Measurements from ENCODE around the gene INSRR. TPM values are rescaled to one million over a fixed set of nuclear protein-coding genes. Genes with fewer than 3 reads are reported as not detected.

The INSRR gene
- total RNA-seq, 1 experiment from 2014 or later = not detected

DNA sequence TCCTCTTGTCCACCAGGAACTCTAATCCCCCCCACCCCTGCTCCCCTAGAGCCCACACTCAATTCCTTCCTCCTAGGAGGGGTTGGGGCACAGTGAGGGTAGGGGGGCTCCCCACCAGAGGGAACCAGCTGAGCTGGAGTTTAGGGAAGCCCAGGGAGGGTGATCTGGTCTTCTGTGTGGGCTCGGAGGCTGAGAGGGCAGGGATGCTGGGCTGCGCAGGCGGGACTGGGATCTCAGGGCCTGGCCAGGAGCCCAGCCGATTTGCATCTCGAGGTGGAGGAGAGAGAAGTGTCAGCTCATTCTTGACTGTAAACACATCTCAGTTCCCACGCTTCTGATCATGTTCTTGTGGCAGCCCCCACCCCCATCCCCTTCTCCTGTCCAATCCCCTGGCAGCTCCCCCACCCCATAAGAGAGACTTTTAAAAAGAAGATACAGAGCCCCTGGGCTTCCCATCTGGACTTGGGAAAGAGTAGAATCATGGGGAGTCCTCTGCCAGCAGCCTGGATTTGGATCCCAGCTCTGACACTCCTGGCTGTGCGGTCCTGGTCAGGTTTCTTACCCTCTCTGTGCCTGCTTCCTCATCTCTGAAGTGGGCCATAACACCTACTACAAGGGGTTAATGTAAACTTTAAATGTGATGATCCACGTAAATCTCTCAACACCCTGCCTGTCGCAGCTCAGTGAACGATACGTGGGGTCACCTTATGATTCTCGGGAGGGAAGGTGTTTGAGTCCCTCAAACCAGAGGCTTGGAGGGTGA lies 41.2 kb upstream of the INSRR start:
- POLR2A ChIA-PET = interaction anchor here (1.0 kb wide), 1 partner anchor 11 kb away, joined by 4 read pairs; no protein-coding TSS in a partner anchor
- intact Hi-C loops (cut with micrococcal nuclease) = no loop called here
- peaks cover 38% of the 10 kb centered on the region for H3K4me1 Mint-ChIP-seq (ENCODE audit: insufficient read depth, unreplicated experiment)

DNA sequence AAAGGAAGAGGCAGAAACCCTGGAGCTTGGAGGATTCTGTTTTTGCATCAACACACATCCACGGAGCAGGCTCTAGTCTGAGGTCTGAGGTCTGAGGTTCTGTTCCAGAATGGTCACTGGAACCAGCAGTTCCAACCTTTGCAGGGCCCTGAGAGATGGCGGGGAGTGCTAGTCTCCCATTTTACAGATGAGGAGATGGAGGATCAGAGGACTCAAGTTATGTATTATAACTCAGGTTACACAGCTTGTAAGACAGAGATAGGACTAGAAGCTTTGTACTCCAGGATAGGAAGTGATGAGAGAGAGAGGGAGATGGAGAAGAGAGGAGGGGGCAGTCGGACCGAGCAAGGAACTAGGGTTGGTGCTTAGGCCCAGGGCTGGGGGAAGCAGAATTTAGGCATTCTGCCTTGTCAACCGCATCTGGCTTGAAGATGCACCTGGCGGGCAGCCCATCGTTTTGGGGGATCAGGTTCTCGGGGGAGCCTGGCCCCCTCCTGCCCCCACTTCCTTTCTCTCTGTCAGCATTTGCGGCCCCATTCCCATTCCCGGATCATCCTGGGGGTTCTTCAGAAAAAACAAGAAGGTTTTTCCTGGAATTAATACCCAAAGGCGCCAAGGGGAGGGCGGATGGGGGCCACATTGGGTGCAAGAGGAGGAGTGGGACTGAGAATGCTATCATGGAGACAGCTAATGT lies 40.2 kb upstream of the INSRR start:
- Mint-ChIP-seq H3K27ac (ENCODE audit: low read depth, unreplicated experiment) (no peak overlapping the region), H3K27me3 (ENCODE audit: insufficient read depth, unreplicated experiment) (no peaks in the 10 kb centered on the region), H3K4me3 (ENCODE audit: unreplicated experiment) (no peak overlapping the region), H3K9me3 (ENCODE audit: unreplicated experiment) (no peaks in the 10 kb centered on the region), H3K36me3 (ENCODE audit: insufficient read depth, unreplicated experiment) (no peaks in the 10 kb centered on the region), H3K4me1 (ENCODE audit: insufficient read depth, unreplicated experiment) (peaks cover 41% of the 10 kb centered on the region)
- no peak for DNase-seq (ENCODE audit: unreplicated experiment)
- TF ChIP-seq, protein P1, sequence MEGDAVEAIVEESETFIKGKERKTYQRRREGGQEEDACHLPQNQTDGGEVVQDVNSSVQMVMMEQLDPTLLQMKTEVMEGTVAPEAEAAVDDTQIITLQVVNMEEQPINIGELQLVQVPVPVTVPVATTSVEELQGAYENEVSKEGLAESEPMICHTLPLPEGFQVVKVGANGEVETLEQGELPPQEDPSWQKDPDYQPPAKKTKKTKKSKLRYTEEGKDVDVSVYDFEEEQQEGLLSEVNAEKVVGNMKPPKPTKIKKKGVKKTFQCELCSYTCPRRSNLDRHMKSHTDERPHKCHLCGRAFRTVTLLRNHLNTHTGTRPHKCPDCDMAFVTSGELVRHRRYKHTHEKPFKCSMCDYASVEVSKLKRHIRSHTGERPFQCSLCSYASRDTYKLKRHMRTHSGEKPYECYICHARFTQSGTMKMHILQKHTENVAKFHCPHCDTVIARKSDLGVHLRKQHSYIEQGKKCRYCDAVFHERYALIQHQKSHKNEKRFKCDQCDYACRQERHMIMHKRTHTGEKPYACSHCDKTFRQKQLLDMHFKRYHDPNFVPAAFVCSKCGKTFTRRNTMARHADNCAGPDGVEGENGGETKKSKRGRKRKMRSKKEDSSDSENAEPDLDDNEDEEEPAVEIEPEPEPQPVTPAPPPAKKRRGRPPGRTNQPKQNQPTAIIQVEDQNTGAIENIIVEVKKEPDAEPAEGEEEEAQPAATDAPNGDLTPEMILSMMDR (IDR thresholded peaks at IDR 0.05; ENCODE audit: unreplicated experiment) = no peak
- ChIA-PET CTCF (interaction anchor here (1.1 to 17.6 kb wide), 7 partner anchors 9 to 210 kb away, joined by 3 to 363 read pairs (median 10); partner anchors contain the start of genes LRRC71 and NTRK1), POLR2A (no interaction called here)
- BruUV-seq (replicated peaks) = no TSS peak
- intact Hi-C loops (cut with micrococcal nuclease) = no loop called here

More for the DNA sequence above, 41.2 kb upstream of the INSRR start:
- Mint-ChIP-seq H3K36me3 (ENCODE audit: insufficient read depth, unreplicated experiment) (no peaks in the 10 kb centered on the region), H3K27me3 (ENCODE audit: insufficient read depth, unreplicated experiment) (no peaks in the 10 kb centered on the region), H3K4me3 (ENCODE audit: unreplicated experiment) (no peak overlapping the region), H3K9me3 (ENCODE audit: unreplicated experiment) (no peaks in the 10 kb centered on the region), H3K27ac (ENCODE audit: low read depth, unreplicated experiment) (no peak overlapping the region)
- no peak for DNase-seq (ENCODE audit: unreplicated experiment)
- TF ChIP-seq, protein P1 (IDR thresholded peaks at IDR 0.05; ENCODE audit: unreplicated experiment) = no peak
- CTCF ChIA-PET = interaction anchor here (0.6 to 17.6 kb wide), 5 partner anchors 10 to 180 kb away, joined by 3 to 363 read pairs (median 34); partner anchors contain the start of gene LRRC71
- BruUV-seq (replicated peaks) = no TSS peak

DNA sequence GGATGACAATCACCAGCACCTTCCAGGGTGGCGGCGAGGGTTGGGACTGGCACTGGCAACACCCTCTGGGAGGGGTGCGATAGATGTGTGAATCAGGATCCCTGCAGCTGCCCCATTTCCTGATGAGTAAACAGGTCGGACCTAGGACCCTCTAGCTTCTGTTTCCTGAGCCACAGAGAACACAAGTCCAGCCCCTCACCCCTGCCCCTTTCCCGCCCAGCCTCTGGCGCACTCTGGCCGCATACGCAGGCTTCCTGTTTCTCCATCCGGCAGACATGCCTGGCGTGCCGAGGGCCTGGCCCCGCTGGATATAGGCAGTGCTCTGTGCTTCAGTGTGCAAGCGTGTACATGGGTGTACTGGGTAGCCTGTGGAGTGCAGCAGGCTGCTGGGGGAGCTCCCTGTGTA lies 39.2 kb upstream of the INSRR start:
- H3K4me3 Mint-ChIP-seq (ENCODE audit: unreplicated experiment) = no peak overlapping the region
- POLR2A ChIA-PET = interaction anchor here (0.6 kb wide), 1 partner anchor 28 kb away, joined by 3 read pairs; no protein-coding TSS in a partner anchor
- TF ChIP-seq, protein P1 (IDR thresholded peaks at IDR 0.05; ENCODE audit: unreplicated experiment) = no peak
- BruUV-seq (replicated peaks) = no TSS peak
- peak overlapping the region; percentile 65 for H3K27ac Mint-ChIP-seq (ENCODE audit: low read depth, unreplicated experiment)
- DNase-seq (ENCODE audit: unreplicated experiment) = peak; percentile 23
- no peaks in the 10 kb centered on the region for H3K36me3 Mint-ChIP-seq (ENCODE audit: insufficient read depth, unreplicated experiment)
- peaks cover 41% of the 10 kb centered on the region for H3K4me1 Mint-ChIP-seq (ENCODE audit: insufficient read depth, unreplicated experiment)
- intact Hi-C loops (cut with micrococcal nuclease) = no loop called here
- no peaks in the 10 kb centered on the region for H3K9me3 Mint-ChIP-seq (ENCODE audit: unreplicated experiment)
- CTCF ChIA-PET = interaction anchor here (0.6 to 17.6 kb wide), 8 partner anchors 8 to 241 kb away, joined by 3 to 363 read pairs (median 7); partner anchors contain the start of genes LRRC71 and NTRK1
- no peaks in the 10 kb centered on the region for H3K27me3 Mint-ChIP-seq (ENCODE audit: insufficient read depth, unreplicated experiment)
